H9 (cell line): ENCODE data around the gene SF3A1. TPM values are rescaled to one million over a fixed set of nuclear protein-coding genes. Genes with fewer than 3 reads are reported as not detected.
A peak's percentile ranks its signal among the peaks of the same experiment; 100 is the strongest.

Experiments
- DNase-seq: peaks from one replicate; pipeline ENCODE4 v3.0.0-alpha.2; 2017
- H2AFZ ChIP-seq: one replicate; pipeline ENCODE4 v1.6.1; 2013; ENCODE audit warnings: mild to moderate bottlenecking, low read length, control low read depth, moderate library complexity
- H2AK5ac ChIP-seq: 2 replicates; pipeline ENCODE4 v1.6.1; 2013; ENCODE audit warnings: low read length, control low read depth, mixed read lengths; ENCODE audit not compliant: insufficient read length
- H2BK120ac ChIP-seq: one replicate; pipeline ENCODE4 v1.6.1; 2013; ENCODE audit warnings: low read depth, mild to moderate bottlenecking, low read length, control low read depth, inconsistent platforms; ENCODE audit not compliant: poor library complexity, severe bottlenecking
- H2BK12ac ChIP-seq: 2 replicates; pipeline ENCODE4 v1.6.1; 2013; ENCODE audit warnings: low read length, control low read depth, mixed read lengths, low read depth; ENCODE audit not compliant: insufficient read length
- H2BK15ac ChIP-seq: 2 replicates; pipeline ENCODE4 v1.6.1; 2013; ENCODE audit warnings: low read depth, low read length, control low read depth
- H2BK20ac ChIP-seq: one replicate; pipeline ENCODE4 v1.6.1; 2013; ENCODE audit warnings: low read depth, mild to moderate bottlenecking, low read length, control low read depth, inconsistent platforms; ENCODE audit not compliant: poor library complexity, severe bottlenecking
- H2BK5ac ChIP-seq: 2 replicates; pipeline ENCODE4 v1.6.1; 2013; ENCODE audit warnings: low read length, control low read depth, mixed read lengths; ENCODE audit not compliant: insufficient read length
- H3K14ac ChIP-seq: 2 replicates; pipeline ENCODE4 v1.6.1; 2013; ENCODE audit warnings: low read length, control low read depth; ENCODE audit not compliant: insufficient read depth
- H3K18ac ChIP-seq: 2 replicates; pipeline ENCODE4 v1.6.1; 2013; ENCODE audit warnings: low read depth, mild to moderate bottlenecking, mixed read lengths, low read length, control low read depth; ENCODE audit not compliant: insufficient read length
- H3K23ac ChIP-seq: 2 replicates; pipeline ENCODE4 v1.6.1; 2013; ENCODE audit warnings: low read length, control low read depth, mixed read lengths, low read depth; ENCODE audit not compliant: insufficient read length
- H3K23me2 ChIP-seq: 2 replicates; pipeline ENCODE4 v1.6.1; 2013; ENCODE audit warnings: low read depth, mild to moderate bottlenecking, mixed read lengths, low read length, control low read depth; ENCODE audit not compliant: insufficient read length, poor library complexity, severe bottlenecking
- H3K27ac ChIP-seq: 2 replicates; pipeline ENCODE4 v1.5.1; 2013; ENCODE audit warnings: low read length, control low read depth, mixed read lengths, low read depth; ENCODE audit not compliant: insufficient read length
- H3K27me3 ChIP-seq: 2 replicates; pipeline ENCODE4 v1.6.1; 2013; ENCODE audit warnings: low read length, control low read depth, inconsistent platforms; ENCODE audit not compliant: insufficient read depth
- H3K4ac ChIP-seq: 2 replicates; pipeline ENCODE4 v1.6.1; 2013; ENCODE audit warnings: low read depth, mild to moderate bottlenecking, control low read depth, inconsistent platforms, low read length, moderate library complexity
- H3K4me1 ChIP-seq: 2 replicates; pipeline ENCODE4 v1.6.1; 2013; ENCODE audit warnings: low read length, control low read depth, inconsistent platforms; ENCODE audit not compliant: insufficient read depth
- H3K4me2 ChIP-seq: 2 replicates; pipeline ENCODE4 v1.6.1; 2013; ENCODE audit warnings: low read length, control low read depth, mixed read lengths; ENCODE audit not compliant: insufficient read length, insufficient read depth
- H3K56ac ChIP-seq: 2 replicates; pipeline ENCODE4 v1.6.1; 2013; ENCODE audit warnings: low read depth, mild to moderate bottlenecking, mixed read lengths, low read length, control low read depth; ENCODE audit not compliant: insufficient read length
- H3K79me1 ChIP-seq: 2 replicates; pipeline ENCODE4 v1.6.1; 2013; ENCODE audit warnings: low read depth, mild to moderate bottlenecking, moderate library complexity, low read length, control low read depth, inconsistent platforms; ENCODE audit not compliant: insufficient read depth, poor library complexity, severe bottlenecking
- H3K79me2 ChIP-seq: 2 replicates; pipeline ENCODE4 v1.6.1; 2013; ENCODE audit warnings: low read length, control low read depth, inconsistent platforms; ENCODE audit not compliant: insufficient read depth
- H3K9ac ChIP-seq: 2 replicates; pipeline ENCODE4 v1.6.1; 2013; ENCODE audit warnings: low read length, control low read depth, mixed read lengths; ENCODE audit not compliant: insufficient read length; ENCODE audit errors: extremely low read depth
- H3K9me3 ChIP-seq: one replicate; pipeline ENCODE4 v1.6.1; 2013; ENCODE audit warnings: low read depth, low read length, inconsistent platforms; ENCODE audit not compliant: control insufficient read depth
- H3T11ph ChIP-seq: one replicate; pipeline ENCODE4 v1.6.1; 2013; ENCODE audit warnings: mild to moderate bottlenecking, low read length, control low read depth, inconsistent platforms
- H4K20me1 ChIP-seq: one replicate; pipeline ENCODE4 v1.6.1; 2013; ENCODE audit not compliant: control insufficient read depth, insufficient read length, insufficient read depth
- H4K5ac ChIP-seq: 2 replicates; pipeline ENCODE4 v1.6.1; 2013; ENCODE audit warnings: low read depth, mild to moderate bottlenecking, mixed read lengths, low read length, control low read depth; ENCODE audit not compliant: insufficient read length
- H4K8ac ChIP-seq: replicated peaks from 2 replicates; pipeline ENCODE4 v1.6.1; 2013; ENCODE audit warnings: low read length, control low read depth, mixed read lengths, low read depth; ENCODE audit not compliant: insufficient read length
- H4K91ac ChIP-seq: 2 replicates; pipeline ENCODE4 v1.6.1; 2013; ENCODE audit warnings: low read depth, mild to moderate bottlenecking, moderate library complexity, mixed read lengths, low read length, control low read depth; ENCODE audit not compliant: insufficient read length
- H3K27ac Mint-ChIP-seq, 3 experiments: 2 replicates in 2 of 3; 3 replicates in 1 of 3; pipeline ENCODE4 v1.8.0; 2020 to 2021; ENCODE audit warnings: mixed read lengths in 3 of 3, mild to moderate bottlenecking in 1 of 3, moderate library complexity in 1 of 3
- H3K27me3 Mint-ChIP-seq: 2 replicates; pipeline ENCODE4 v1.8.0; 2021; ENCODE audit warnings: low read depth, mild to moderate bottlenecking, moderate library complexity, mixed read lengths
- H3K36me3 Mint-ChIP-seq, 3 experiments: 2 replicates in 2 of 3; 3 replicates in 1 of 3; pipeline ENCODE4 v1.8.0; 2020 to 2021; ENCODE audit warnings: low read depth in 3 of 3, mixed read lengths in 3 of 3; ENCODE audit not compliant: insufficient read depth in 1 of 3
- H3K4me1 Mint-ChIP-seq, 2 experiments: 2 replicates each; pipeline ENCODE4 v1.8.0; 2020; ENCODE audit warnings: mixed read lengths in 2 of 2
- H3K4me3 Mint-ChIP-seq, 2 experiments: 2 replicates in 1 of 2; 3 replicates in 1 of 2; pipeline ENCODE4 v1.8.0; 2020 to 2021; ENCODE audit warnings: mild to moderate bottlenecking in 2 of 2, mixed read lengths in 2 of 2, moderate library complexity in 1 of 2
- H3K9me3 Mint-ChIP-seq, 2 experiments: 2 replicates in 1 of 2; 3 replicates in 1 of 2; pipeline ENCODE4 v1.8.0; 2020; ENCODE audit warnings: mild to moderate bottlenecking in 2 of 2, mixed read lengths in 2 of 2, moderate library complexity in 1 of 2
- WGBS: extraction: QIAGEN DNeasy Blood & Tissue Kit; methylation state at CpG from one replicate; pipeline ENCODE4 v1.1.7; 2013; ENCODE audit warnings: missing lambda C conversion rate, low lambda C conversion rate, mixed read lengths; ENCODE audit not compliant: insufficient read length; ENCODE audit errors: extremely low coverage; 5-methylcytosine and 5-hydroxymethylcytosine counted together
- total RNA-seq: library from RNA; stranded (reverse); gene quantifications from 2 replicates; pipeline ENCODE4 v1.2.1, GENCODE V29; 2021
- TF ChIP-seq, protein P1 (sequence below): fragments of 200-600 bp; sonication (generic); conservative IDR thresholded peaks from 3 replicates; pipeline ENCODE4 v1.8.0; 2021; ENCODE audit warnings: antibody characterized with exemption, mild to moderate bottlenecking

The SF3A1 gene
- total RNA-seq, 1 experiment from 2014 or later, result 225 TPM

DNA sequence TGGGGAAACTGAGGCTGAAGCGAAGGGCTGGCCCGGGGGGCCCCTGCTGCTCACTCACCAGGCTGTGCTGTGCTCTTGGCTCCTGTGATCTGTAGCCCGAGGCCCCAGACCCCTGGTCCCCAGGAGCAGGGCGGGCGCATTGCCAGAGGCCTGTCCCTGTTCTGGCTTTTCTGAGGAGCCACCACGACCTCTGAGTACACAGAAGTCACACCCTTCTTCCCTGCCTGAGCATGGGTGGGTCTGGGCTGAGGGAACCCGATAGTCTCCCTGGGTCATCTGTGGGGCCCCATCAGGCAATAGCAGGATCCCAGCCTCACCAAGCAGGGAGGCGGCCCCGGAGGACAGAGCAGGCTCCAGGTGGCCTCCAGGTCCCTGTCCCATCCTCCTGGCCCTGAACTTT is 72.5 kb downstream of the SF3A1 start:
- no peak for DNase-seq
- no peaks in the 10 kb centered on the region for H4K20me1 ChIP-seq
- peaks cover 0 to 2% (median 0%) of the 10 kb centered on the region in 3 experiments; a peak in 1 of 7 replicates for H3K36me3 Mint-ChIP-seq
- H3K4me3 Mint-ChIP-seq, result no peak overlapping the region; a peak in 1 of 5 replicates
- no peak overlapping the region for H3K56ac ChIP-seq
- H3K9ac ChIP-seq, result no peak overlapping the region
- H3K4me1 Mint-ChIP-seq, result peaks cover 3 to 6% of the 10 kb centered on the region in 2 experiments
- H3K79me1 ChIP-seq, result no peaks in the 10 kb centered on the region
- no peak overlapping the region for H3K14ac ChIP-seq
- no peaks in the 10 kb centered on the region for H3K27me3 Mint-ChIP-seq
- H2BK120ac ChIP-seq, result no peak overlapping the region
- no peak overlapping the region for H4K5ac ChIP-seq
- no peak overlapping the region for H4K91ac ChIP-seq
- no peak overlapping the region for H2AK5ac ChIP-seq
- H4K8ac ChIP-seq, result no peak overlapping the region
- H3K4me2 ChIP-seq, result no peak overlapping the region
- H3T11ph ChIP-seq, result no peak overlapping the region
- H3K4ac ChIP-seq, result no peak overlapping the region
- no CpG with 5 or more reads among the region's 9 CpGs for WGBS
- H3K18ac ChIP-seq, result no peak overlapping the region
- H2BK5ac ChIP-seq, result no peak overlapping the region
- H3K27me3 ChIP-seq, result no peaks in the 10 kb centered on the region
- H3K9me3 Mint-ChIP-seq, result no peaks in the 10 kb centered on the region
- no peaks in the 10 kb centered on the region for H3K9me3 ChIP-seq
- H2AFZ ChIP-seq, result no peak overlapping the region
- H2BK15ac ChIP-seq, result no peak overlapping the region
- H3K27ac Mint-ChIP-seq, result 0 out of 7 replicates have a peak overlapping the region, but pooled peaks of 1 of the 3 experiments have one; percentile 55
- H2BK12ac ChIP-seq, result no peak overlapping the region
- H3K79me2 ChIP-seq, result no peaks in the 10 kb centered on the region
- peaks cover 4% of the 10 kb centered on the region for H3K23me2 ChIP-seq
- no peaks in the 10 kb centered on the region; the same call in 1 of the 2 replicates for H3K4me1 ChIP-seq
- H3K23ac ChIP-seq, result no peak overlapping the region
- no peak overlapping the region for H2BK20ac ChIP-seq
- TF ChIP-seq, protein P1, sequence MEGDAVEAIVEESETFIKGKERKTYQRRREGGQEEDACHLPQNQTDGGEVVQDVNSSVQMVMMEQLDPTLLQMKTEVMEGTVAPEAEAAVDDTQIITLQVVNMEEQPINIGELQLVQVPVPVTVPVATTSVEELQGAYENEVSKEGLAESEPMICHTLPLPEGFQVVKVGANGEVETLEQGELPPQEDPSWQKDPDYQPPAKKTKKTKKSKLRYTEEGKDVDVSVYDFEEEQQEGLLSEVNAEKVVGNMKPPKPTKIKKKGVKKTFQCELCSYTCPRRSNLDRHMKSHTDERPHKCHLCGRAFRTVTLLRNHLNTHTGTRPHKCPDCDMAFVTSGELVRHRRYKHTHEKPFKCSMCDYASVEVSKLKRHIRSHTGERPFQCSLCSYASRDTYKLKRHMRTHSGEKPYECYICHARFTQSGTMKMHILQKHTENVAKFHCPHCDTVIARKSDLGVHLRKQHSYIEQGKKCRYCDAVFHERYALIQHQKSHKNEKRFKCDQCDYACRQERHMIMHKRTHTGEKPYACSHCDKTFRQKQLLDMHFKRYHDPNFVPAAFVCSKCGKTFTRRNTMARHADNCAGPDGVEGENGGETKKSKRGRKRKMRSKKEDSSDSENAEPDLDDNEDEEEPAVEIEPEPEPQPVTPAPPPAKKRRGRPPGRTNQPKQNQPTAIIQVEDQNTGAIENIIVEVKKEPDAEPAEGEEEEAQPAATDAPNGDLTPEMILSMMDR, result no peak
- no peak overlapping the region for H3K27ac ChIP-seq
